Measurements from ENCODE around the gene CGNL1.

CGNL1 gene

DNA sequence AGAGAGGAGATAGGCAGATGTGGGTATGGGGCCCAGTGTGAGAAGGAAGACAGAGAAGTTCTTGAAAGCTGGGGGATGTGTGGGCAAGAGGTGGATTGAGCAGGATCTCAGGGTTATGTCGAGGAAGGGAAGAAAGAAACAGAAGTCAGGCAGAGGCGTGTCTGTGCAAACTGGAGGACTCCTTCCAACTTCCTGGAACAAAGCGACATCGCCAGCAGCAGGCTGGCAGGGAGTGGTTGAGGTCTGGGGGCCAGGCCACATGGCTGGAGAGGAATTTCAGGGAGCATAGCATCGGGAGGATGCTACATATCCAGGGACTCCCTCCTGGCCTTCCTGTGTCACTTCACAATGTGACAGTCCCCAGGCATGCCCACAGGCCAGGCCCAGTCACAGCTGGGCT is 172.5 kb downstream of the CGNL1 start:
- Histone ChIP-seq H3K4me3 (ENCODE audit: low read length, poor library complexity, severe bottlenecking) (no peak overlapping the region), H4K20me1 (ENCODE audit: insufficient read depth, low read length, poor library complexity, severe bottlenecking) (no peaks in the 10 kb centered on the region), H3K9ac (ENCODE audit: low read depth, low read length, poor library complexity, severe bottlenecking) (no peak overlapping the region), H2AFZ (ENCODE audit: low read length) (no peak overlapping the region), H3K4me1 (ENCODE audit: insufficient read depth, low read length, poor library complexity, severe bottlenecking) (no peaks in the 10 kb centered on the region), H3K4me2 (ENCODE audit: low read depth, low read length, poor library complexity, severe bottlenecking) (no peak overlapping the region), H3K79me2 (ENCODE audit: insufficient read depth, low read length) (no peaks in the 10 kb centered on the region), H3F3A (ENCODE audit: low read depth) (no peaks in the 10 kb centered on the region), H3K9me3 (ENCODE audit: insufficient read depth, low read depth, low read length) (no peaks in the 10 kb centered on the region), H3K36me3 (ENCODE audit: insufficient read depth, low read length) (no peaks in the 10 kb centered on the region), H3K9me2 (replicated peaks; ENCODE audit: low read depth, low read length) (no peaks in the 10 kb centered on the region), H3K27me3 (ENCODE audit: insufficient read depth, low read length, poor library complexity, severe bottlenecking) (no peaks in the 10 kb centered on the region)
- no peak for TF ChIP-seq EZH2phosphoT487 (IDR thresholded peaks at IDR 0.05; ENCODE audit: borderline replicate concordance)
- no peak for TF ChIP-seq CTCF (conservative IDR thresholded peaks at IDR 0.05; ENCODE audit: low read length)

- Histone ChIP-seq H4K20me1 (ENCODE audit: insufficient read depth, low read length, poor library complexity, severe bottlenecking) (no peaks in the 10 kb centered on the region), H3K79me2 (ENCODE audit: insufficient read depth, low read length) (no peaks in the 10 kb centered on the region), H3K36me3 (ENCODE audit: insufficient read depth, low read length) (no peaks in the 10 kb centered on the region), H3K9me2 (replicated peaks; ENCODE audit: low read depth, low read length) (no peaks in the 10 kb centered on the region), H3K9ac (ENCODE audit: low read depth, low read length, poor library complexity, severe bottlenecking) (no peak overlapping the region), H3K4me2 (ENCODE audit: low read depth, low read length, poor library complexity, severe bottlenecking) (no peak overlapping the region), H3F3A (ENCODE audit: low read depth) (no peaks in the 10 kb centered on the region), H3K27me3 (ENCODE audit: insufficient read depth, low read length, poor library complexity, severe bottlenecking) (no peaks in the 10 kb centered on the region), H3K4me1 (ENCODE audit: insufficient read depth, low read length, poor library complexity, severe bottlenecking) (no peaks in the 10 kb centered on the region), H2AFZ (ENCODE audit: low read length) (no peak overlapping the region), H3K9me3 (ENCODE audit: insufficient read depth, low read depth, low read length) (no peaks in the 10 kb centered on the region), H3K4me3 (ENCODE audit: low read length, poor library complexity, severe bottlenecking) (no peak overlapping the region)
- TF ChIP-seq EZH2phosphoT487 (IDR thresholded peaks at IDR 0.05; ENCODE audit: borderline replicate concordance) (no peak), CTCF (conservative IDR thresholded peaks at IDR 0.05; ENCODE audit: low read length) (no peak)
Observed at GRCh38 chr15:57549935-57550334, 173.6 kb downstream of the CGNL1 start.

- H4K20me1 ChIP-seq (ENCODE audit: insufficient read depth, low read length, poor library complexity, severe bottlenecking), result no peaks in the 10 kb centered on the region
- no peak for TF ChIP-seq CTCF (conservative IDR thresholded peaks at IDR 0.05; ENCODE audit: low read length)
- TF ChIP-seq EZH2phosphoT487 (IDR thresholded peaks at IDR 0.05; ENCODE audit: borderline replicate concordance), result no peak
- no peaks in the 10 kb centered on the region for H3K9me2 ChIP-seq (replicated peaks; ENCODE audit: low read depth, low read length)
- H3K9ac ChIP-seq (ENCODE audit: low read depth, low read length, poor library complexity, severe bottlenecking), result no peak overlapping the region
- no peak overlapping the region for H3K4me2 ChIP-seq (ENCODE audit: low read depth, low read length, poor library complexity, severe bottlenecking)
- no peak overlapping the region for H2AFZ ChIP-seq (ENCODE audit: low read length)
- H3K4me3 ChIP-seq (ENCODE audit: low read length, poor library complexity, severe bottlenecking), result no peak overlapping the region
- no peaks in the 10 kb centered on the region for H3F3A ChIP-seq (ENCODE audit: low read depth)
- no peaks in the 10 kb centered on the region for H3K36me3 ChIP-seq (ENCODE audit: insufficient read depth, low read length)
- H3K4me1 ChIP-seq (ENCODE audit: insufficient read depth, low read length, poor library complexity, severe bottlenecking), result no peaks in the 10 kb centered on the region
- H3K27me3 ChIP-seq (ENCODE audit: insufficient read depth, low read length, poor library complexity, severe bottlenecking), result no peaks in the 10 kb centered on the region
- H3K79me2 ChIP-seq (ENCODE audit: insufficient read depth, low read length), result no peaks in the 10 kb centered on the region
- H3K9me3 ChIP-seq (ENCODE audit: insufficient read depth, low read depth, low read length), result no peaks in the 10 kb centered on the region
Observed at GRCh38 chr15:57550640-57551039, 174.3 kb downstream of the CGNL1 start.

Data from Loucy (cell line).